KBM-7 (cell line): ENCODE data around the gene CHRM1.

Experiments used
- DNase-seq: peaks from one replicate; pipeline ENCODE4 v3.0.0-alpha.2; 2015
- in situ Hi-C: fragments of 300-500 bp; cut with MboI; formaldehyde crosslinking; loops from 2 replicates; pipeline ENCODE4 v1.14.3; 2020; ENCODE audit warnings: low sequenced_read_pairs, low pct_unique_long_range_greater_than_20kb, mixed read lengths

The CHRM1 gene

GRCh38 chr11:62909107-62909894 lies 11.9 kb downstream of the CHRM1 start:
- peak; percentile 50 for DNase-seq
- in situ Hi-C loops: no loop called here

GRCh38 chr11:62908468-62909072 lies 12.6 kb downstream of the CHRM1 start:
- DNase-seq: no peak
- in situ Hi-C loops: no loop called here

- peak; percentile 93 for DNase-seq
- in situ Hi-C loops: no loop called here
Observed at GRCh38 chr11:62905927-62906531, 15.1 kb downstream of the CHRM1 start.

GRCh38 chr11:62905296-62905695 lies 15.9 kb downstream of the CHRM1 start:
- in situ Hi-C loops: no loop called here
- no peak for DNase-seq

GRCh38 chr11:62902932-62903331 lies 18.2 kb downstream of the CHRM1 start:
- DNase-seq: no peak
- in situ Hi-C loops: no loop called here

GRCh38 chr11:62898027-62898426 lies 23.1 kb downstream of the CHRM1 start:
- DNase-seq: no peak
- in situ Hi-C loops: no loop called here

GRCh38 chr11:62897311-62897710 lies 23.9 kb downstream of the CHRM1 start:
- DNase-seq: no peak
- in situ Hi-C loops: no loop called here

GRCh38 chr11:62896049-62896448 lies 25.1 kb downstream of the CHRM1 start:
- no peak for DNase-seq
- in situ Hi-C loops: no loop called here

GRCh38 chr11:62895501-62895900 lies 25.7 kb downstream of the CHRM1 start:
- DNase-seq: no peak
- in situ Hi-C loops: no loop called here

- in situ Hi-C loops: no loop called here
- DNase-seq: no peak
Observed at GRCh38 chr11:62892077-62892922, 28.9 kb downstream of the CHRM1 start.

- in situ Hi-C loops: no loop called here
- peak; percentile 47 for DNase-seq
Observed at GRCh38 chr11:62889484-62890437, 31.4 kb downstream of the CHRM1 start.

- no peak for DNase-seq
- in situ Hi-C loops: no loop called here
Observed at GRCh38 chr11:62889126-62889483, 32.1 kb downstream of the CHRM1 start.

GRCh38 chr11:62888406-62888805 lies 32.8 kb downstream of the CHRM1 start:
- DNase-seq: no peak
- in situ Hi-C loops: no loop called here

GRCh38 chr11:62885137-62885750 lies 35.9 kb downstream of the CHRM1 start:
- in situ Hi-C loops: no loop called here
- no peak for DNase-seq

- in situ Hi-C loops: no loop called here
- no peak for DNase-seq
Observed at GRCh38 chr11:62883673-62884072, 37.5 kb downstream of the CHRM1 start.

- in situ Hi-C loops: no loop called here
- DNase-seq: no peak
Observed at GRCh38 chr11:62882788-62883501, 38.2 kb downstream of the CHRM1 start.

- in situ Hi-C loops: no loop called here
Observed at GRCh38 chr11:62882431-62882749, 38.8 kb downstream of the CHRM1 start.

More at GRCh38 chr11:62882431-62882749, 38.8 kb downstream of the CHRM1 start:
- no peak for DNase-seq
